SK-N-MC (cell line): Measurements from ENCODE around the gene SAV1.

Experiments
- EZH2 ChIP-seq: fragments of 200-600 bp; sonication (generic); IDR thresholded peaks from one replicate; pipeline ENCODE4 v1.6.1; 2017; ENCODE audit warnings: antibody characterized with exemption
- POLR2AphosphoS5 ChIP-seq: IDR thresholded peaks from 2 replicates; pipeline ENCODE4 v1.6.1; 2012; ENCODE audit warnings: mild to moderate bottlenecking, low read depth, low read length, borderline replicate concordance

DNA sequence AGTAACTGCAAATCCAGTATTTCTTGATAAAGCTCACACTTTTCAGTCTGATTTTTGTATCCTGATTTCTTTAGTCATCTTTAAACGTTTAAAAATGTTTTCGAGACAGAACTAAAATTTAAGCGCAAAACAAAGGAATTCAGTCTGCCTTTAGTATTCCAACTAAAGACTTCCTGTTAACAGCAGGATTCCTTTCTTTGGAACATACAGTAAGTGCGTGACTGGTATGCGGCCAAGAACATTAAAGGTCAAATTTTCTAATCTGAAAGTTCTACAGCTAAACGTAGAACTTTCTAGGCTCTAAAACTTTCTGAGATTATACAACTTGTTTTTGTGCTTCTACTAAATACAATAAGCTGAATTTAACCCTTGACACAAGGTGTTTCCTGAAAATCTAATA, 9.9 kb downstream of the SAV1 start:
- TF ChIP-seq POLR2AphosphoS5 (no peak), EZH2 (no peak)
